Measurements from ENCODE around the gene MTCP1.

GRCh38 chrX:155065035-155065734 is 5.8 kb downstream of the MTCP1 start:
- no peak for TF ChIP-seq CTCF (conservative IDR thresholded peaks at IDR 0.05 in 1 of 2, IDR thresholded peaks at IDR 0.05 in 1 of 2; ENCODE audit: low read depth in 1 of 2, low read length in 2 of 2)
- no peak for TF ChIP-seq EZH2 (IDR thresholded peaks at IDR 0.05; ENCODE audit: low read length, missing control alignments)
